ENCODE results near the gene RNF214.

RNF214 gene

GRCh38 chr11:117200813-117201657 lies 31.4 kb upstream of the RNF214 start:
- TF ChIP-seq, protein P1, sequence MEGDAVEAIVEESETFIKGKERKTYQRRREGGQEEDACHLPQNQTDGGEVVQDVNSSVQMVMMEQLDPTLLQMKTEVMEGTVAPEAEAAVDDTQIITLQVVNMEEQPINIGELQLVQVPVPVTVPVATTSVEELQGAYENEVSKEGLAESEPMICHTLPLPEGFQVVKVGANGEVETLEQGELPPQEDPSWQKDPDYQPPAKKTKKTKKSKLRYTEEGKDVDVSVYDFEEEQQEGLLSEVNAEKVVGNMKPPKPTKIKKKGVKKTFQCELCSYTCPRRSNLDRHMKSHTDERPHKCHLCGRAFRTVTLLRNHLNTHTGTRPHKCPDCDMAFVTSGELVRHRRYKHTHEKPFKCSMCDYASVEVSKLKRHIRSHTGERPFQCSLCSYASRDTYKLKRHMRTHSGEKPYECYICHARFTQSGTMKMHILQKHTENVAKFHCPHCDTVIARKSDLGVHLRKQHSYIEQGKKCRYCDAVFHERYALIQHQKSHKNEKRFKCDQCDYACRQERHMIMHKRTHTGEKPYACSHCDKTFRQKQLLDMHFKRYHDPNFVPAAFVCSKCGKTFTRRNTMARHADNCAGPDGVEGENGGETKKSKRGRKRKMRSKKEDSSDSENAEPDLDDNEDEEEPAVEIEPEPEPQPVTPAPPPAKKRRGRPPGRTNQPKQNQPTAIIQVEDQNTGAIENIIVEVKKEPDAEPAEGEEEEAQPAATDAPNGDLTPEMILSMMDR (IDR thresholded peaks at IDR 0.05) = no peak

DNA sequence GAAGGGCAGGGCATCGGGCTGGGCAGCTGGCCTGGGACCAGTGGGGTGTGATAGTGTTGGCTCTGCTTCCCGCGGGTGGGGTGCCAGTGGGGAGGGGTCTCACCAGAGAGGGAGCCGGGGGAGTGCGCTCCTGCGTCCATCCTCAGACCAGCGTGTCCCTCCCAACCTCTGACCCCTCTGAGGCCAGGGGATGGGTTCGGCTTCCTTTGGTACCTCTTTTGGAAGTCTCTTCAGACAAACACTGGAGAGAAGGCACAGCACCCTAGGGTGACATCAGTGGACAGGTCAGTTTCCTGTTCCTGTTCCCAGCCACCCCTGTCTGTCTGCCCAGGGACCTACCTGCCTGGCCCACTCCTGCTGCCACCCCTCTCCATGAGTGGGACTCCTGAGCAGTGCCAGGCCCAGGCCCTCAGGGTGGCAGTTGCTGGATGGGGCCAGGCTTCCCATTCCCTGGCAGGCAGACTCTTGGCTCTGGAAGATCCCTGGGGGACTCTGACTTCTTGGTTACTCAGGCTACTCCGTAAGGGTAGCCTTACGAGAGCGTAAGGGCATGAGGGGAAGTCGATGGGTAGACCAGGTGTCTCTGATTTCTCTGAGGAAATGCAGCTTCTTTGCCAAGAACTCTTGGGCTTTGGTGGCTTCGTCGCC lies 30.7 kb upstream of the RNF214 start:
- TF ChIP-seq, protein P1 (IDR thresholded peaks at IDR 0.05) = no peak

GRCh38 chr11:117202386-117203068 lies 29.9 kb upstream of the RNF214 start:
- TF ChIP-seq, protein P1 (IDR thresholded peaks at IDR 0.05) = no peak

DNA sequence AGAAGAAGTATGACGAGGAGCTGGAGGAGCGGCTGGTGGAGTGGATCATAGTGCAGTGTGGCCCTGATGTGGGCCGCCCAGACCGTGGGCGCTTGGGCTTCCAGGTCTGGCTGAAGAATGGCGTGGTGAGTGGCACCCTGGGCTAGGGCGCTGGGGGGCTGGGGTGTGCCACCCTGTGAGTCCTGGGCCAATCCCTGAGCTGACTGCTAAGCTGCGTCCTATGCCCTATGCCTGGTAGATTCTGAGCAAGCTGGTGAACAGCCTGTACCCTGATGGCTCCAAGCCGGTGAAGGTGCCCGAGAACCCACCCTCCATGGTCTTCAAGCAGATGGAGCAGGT lies 29.4 kb upstream of the RNF214 start:
- TF ChIP-seq, protein P1 (IDR thresholded peaks at IDR 0.05) = no peak

DNA sequence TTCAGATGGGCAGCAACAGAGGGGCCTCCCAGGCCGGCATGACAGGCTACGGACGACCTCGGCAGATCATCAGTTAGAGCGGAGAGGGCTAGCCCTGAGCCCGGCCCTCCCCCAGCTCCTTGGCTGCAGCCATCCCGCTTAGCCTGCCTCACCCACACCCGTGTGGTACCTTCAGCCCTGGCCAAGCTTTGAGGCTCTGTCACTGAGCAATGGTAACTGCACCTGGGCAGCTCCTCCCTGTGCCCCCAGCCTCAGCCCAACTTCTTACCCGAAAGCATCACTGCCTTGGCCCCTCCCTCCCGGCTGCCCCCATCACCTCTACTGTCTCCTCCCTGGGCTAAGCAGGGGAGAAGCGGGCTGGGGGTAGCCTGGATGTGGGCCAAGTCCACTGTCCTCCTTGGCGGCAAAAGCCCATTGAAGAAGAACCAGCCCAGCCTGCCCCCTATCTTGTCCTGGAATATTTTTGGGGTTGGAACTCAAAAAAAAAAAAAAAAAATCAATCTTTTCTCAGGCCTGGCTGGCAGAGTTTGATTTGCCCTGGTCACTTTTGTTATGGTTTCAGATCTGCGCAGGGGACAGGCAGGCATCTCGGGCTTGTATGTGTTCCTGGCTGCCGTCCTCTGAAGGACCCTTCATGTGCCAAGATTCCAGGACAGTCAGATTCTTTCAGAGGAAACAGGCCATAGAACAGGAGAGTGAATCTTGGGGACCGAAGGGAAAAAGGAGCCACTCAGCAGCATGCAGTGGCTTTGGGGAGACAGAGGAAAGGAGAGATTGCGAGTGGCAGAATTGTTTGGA lies 28.0 kb upstream of the RNF214 start:
- TF ChIP-seq, protein P1 (IDR thresholded peaks at IDR 0.05) = no peak

- TF ChIP-seq, protein P1 (IDR thresholded peaks at IDR 0.05) = no peak
These were observed 27.2 kb upstream of the RNF214 start for GRCh38 chr11:117205211-117205818.

GRCh38 chr11:117210620-117211019 lies 21.9 kb upstream of the RNF214 start:
- TF ChIP-seq, protein P1 (IDR thresholded peaks at IDR 0.05) = no peak
